Transverse colon (tissue), 4 donors: ENCODE measurements around the gene KAT8. TPM values are rescaled to one million over a fixed set of nuclear protein-coding genes. Genes with fewer than 3 reads are reported as not detected.
A peak's percentile ranks its signal among the peaks of the same experiment; 100 is the strongest.

ENCODE experiments used
- DNase-seq: peaks from one replicate; pipeline ENCODE4 v3.0.0-alpha.2; 2019
- H3K27ac ChIP-seq, 4 donors: fragments of 200-600 bp; sonication (generic); 2 replicates each; pipeline ENCODE4 v1.5.1; 2016 to 2018; ENCODE audit warnings: inconsistent platforms in 4 of 4
- H3K27me3 ChIP-seq: fragments of 200-600 bp; sonication (generic); 2 replicates; pipeline ENCODE4 v1.5.1; 2017; ENCODE audit warnings: inconsistent platforms
- H3K36me3 ChIP-seq, 4 donors: fragments of 200-600 bp; sonication (generic); 2 replicates each; pipeline ENCODE4 v1.5.1; 2017 to 2019; ENCODE audit warnings: inconsistent platforms in 4 of 4
- H3K4me1 ChIP-seq, 4 donors: fragments of 200-600 bp; sonication (generic); 2 replicates each; pipeline ENCODE4 v1.5.1; 2017 to 2020; ENCODE audit warnings: inconsistent platforms in 4 of 4
- H3K4me3 ChIP-seq, 4 donors: fragments of 200-600 bp; sonication (generic); 1 replicate in 1 of 4; 2 replicates in 3 of 4; pipeline versions ENCODE4 v1.5.1 to v1.6.1; 2017 to 2019; ENCODE audit warnings: inconsistent platforms in 4 of 4
- H3K9me3 ChIP-seq, 2 donors: fragments of 200-600 bp; sonication (generic); 2 replicates each; pipeline ENCODE4 v1.5.1; 2017 to 2019; ENCODE audit warnings: inconsistent platforms in 2 of 2
- CTCF ChIP-seq, 5 experiments: fragments of 200-600 bp in 3 of 5; fragments of 450-650 bp in 2 of 5; sonication (generic) in 3 of 5; IDR thresholded peaks; 1 replicate in 2 of 5; 2 replicates in 3 of 5; pipeline ENCODE4 v1.5.1; 2016 to 2017; ENCODE audit warnings: antibody characterized with exemption in 5 of 5, inconsistent platforms in 3 of 5, mild to moderate bottlenecking in 2 of 5, moderate library complexity in 1 of 5
- EP300 ChIP-seq: sonication (generic); formaldehyde crosslinking; IDR thresholded peaks from one replicate; pipeline ENCODE4 v1.6.1; 2017; ENCODE audit warnings: antibody characterized with exemption, low read depth
- POLR2A ChIP-seq: fragments of 450-650 bp; IDR thresholded peaks from one replicate; pipeline ENCODE4 v1.6.1; 2016; ENCODE audit warnings: antibody characterized with exemption, mild to moderate bottlenecking, moderate library complexity
- POLR2AphosphoS5 ChIP-seq, 3 donors: sonication (generic); formaldehyde crosslinking; IDR thresholded peaks; one replicate each; pipeline ENCODE4 v1.6.1; 2016; ENCODE audit warnings: antibody characterized with exemption in 3 of 3
- WGBS, 2 donors: methylation state at CpG; one replicate each; pipeline ENCODE4 v1.1.5; 2018; ENCODE audit warnings: low coverage in 1 of 2; 5-methylcytosine and 5-hydroxymethylcytosine counted together
- in situ Hi-C, 4 donors: fragments of 200-750 bp; cut with MboI; loops; one replicate each; pipeline versions ENCODE4 v1.15.0 to v1.15.1; 2017; ENCODE audit warnings: low sequenced_read_pairs in 3 of 4, low pct_ligation_motif_present in 1 of 4, low pct_unique_long_range_greater_than_20kb in 1 of 4
- intact Hi-C: fragments of 100-400 bp; cut with DNase I; formaldehyde crosslinking; loops from one replicate; pipeline ENCODE4 v1.15.1; 2023; ENCODE audit warnings: low total_unique reads
- total RNA-seq, 4 donors: library from RNA; depleted of rRNA; stranded (reverse); fragments of >200 nt; gene quantifications; one replicate each; pipeline ENCODE4 v1.1.0, GENCODE V29; 2016

The KAT8 gene
- total RNA-seq, 4 donors from 2014 or later: 61.0 to 93.5 (median 62.1) TPM

GRCh38 chr16:31073142-31073969 is 44.1 kb upstream of the KAT8 start:
- intact Hi-C loops: no loop called here
- Histone ChIP-seq H3K36me3 (peaks cover 0 to 21% (median 4%) of the 10 kb centered on the region in 4 donors), H3K4me3 (peak overlapping the region; percentile 75 to 97 (median 91)), H3K27me3 (no peaks in the 10 kb centered on the region), H3K4me1 (peaks cover 14 to 31% (median 24%) of the 10 kb centered on the region in 4 donors), H3K27ac (peak overlapping the region; percentile 94 to 97 (median 96)), H3K9me3 (no peaks in the 10 kb centered on the region)
- in situ Hi-C loops: no loop called here
- WGBS, 2 donors: 1% methylated on average over 82 of the region's 83 CpGs; no CpG with 5 or more reads in 1 of the 2 donors
- no peak for TF ChIP-seq EP300
- TF ChIP-seq POLR2A: no peak
- TF ChIP-seq CTCF (IDR thresholded peaks at IDR 0.05): no peak
- TF ChIP-seq POLR2AphosphoS5 (IDR thresholded peaks at IDR 0.05): peak; percentile 1 to 27 (median 6)
- DNase-seq: peak; percentile 94

- peak; percentile 99 for DNase-seq
- peaks cover 14 to 31% (median 24%) of the 10 kb centered on the region in 4 donors for H3K4me1 ChIP-seq
- H3K27ac ChIP-seq: peak within 1 kb of the TSS; percentile 94 to 97 (median 96)
- TF ChIP-seq POLR2AphosphoS5 (IDR thresholded peaks at IDR 0.05) (peak; percentile 79 to 92 (median 83)), POLR2A (peak; percentile 82), EP300 (no peak)
- H3K27me3 ChIP-seq: no peaks in the 10 kb centered on the region
- no peaks in the 10 kb centered on the region for H3K9me3 ChIP-seq
- WGBS, 2 donors: 0% methylated on average over 2 to 48 of the region's 48 CpGs
- intact Hi-C loops (no loop called here), in situ Hi-C loops (no loop called here)
- peaks cover 0 to 29% (median 8%) of the 10 kb centered on the region in 4 donors for H3K36me3 ChIP-seq
- peak within 1 kb of the TSS; percentile 84 to 97 (median 91) for H3K4me3 ChIP-seq
Observed at GRCh38 chr16:31073970-31074813, 43.3 kb upstream of the KAT8 start, which contains the start of the genes ZNF646 and ZNF668. TSS of gene ZNF646 (plus strand) at chr16:31074422. CDS start at chr16:31076325, 1,903 bp downstream. TSS of gene ZNF668 (minus strand) at chr16:31074240. CDS start at chr16:31064459, 9,781 bp downstream.

GRCh38 chr16:31074814-31075183 is 42.7 kb upstream of the KAT8 start:
- DNase-seq: no peak
- Histone ChIP-seq H3K4me1 (peaks cover 14 to 31% (median 24%) of the 10 kb centered on the region in 4 donors), H3K9me3 (no peaks in the 10 kb centered on the region), H3K4me3 (peak overlapping the region; percentile 84 to 97 (median 91)), H3K36me3 (peaks cover 0 to 35% (median 8%) of the 10 kb centered on the region in 4 donors), H3K27me3 (no peaks in the 10 kb centered on the region), H3K27ac (peak overlapping the region; percentile 94 to 97 (median 96))
- in situ Hi-C loops: no loop called here
- TF ChIP-seq POLR2A (no peak), EP300 (no peak), CTCF (IDR thresholded peaks at IDR 0.05) (no peak), POLR2AphosphoS5 (IDR thresholded peaks at IDR 0.05) (no peak)
- WGBS, 2 donors: 0 to 1% methylated on average over 3 to 7 of the region's 7 CpGs
- intact Hi-C loops: no loop called here

- Histone ChIP-seq H3K4me3 (no peak overlapping the region), H3K4me1 (peaks cover 14 to 26% (median 24%) of the 10 kb centered on the region in 4 donors), H3K9me3 (no peaks in the 10 kb centered on the region), H3K27me3 (no peaks in the 10 kb centered on the region), H3K36me3 (peaks cover 0 to 46% (median 16%) of the 10 kb centered on the region in 4 donors), H3K27ac (no peak overlapping the region)
- WGBS, 2 donors: 81% methylated on average over 16 of the region's 16 CpGs; no CpG with 5 or more reads in 1 of the 2 donors
- intact Hi-C loops: no loop called here
- in situ Hi-C loops: no loop called here
- no peak for DNase-seq
- TF ChIP-seq EP300 (no peak), POLR2AphosphoS5 (IDR thresholded peaks at IDR 0.05) (no peak), POLR2A (no peak), CTCF (IDR thresholded peaks at IDR 0.05) (no peak)
Observed at GRCh38 chr16:31076319-31076718, 41.1 kb upstream of the KAT8 start.
